ACHN (cell line): ENCODE measurements around the gene IRF4.

Source experiments
- DNase-seq: peaks from one replicate; pipeline ENCODE4 v3.0.0-alpha.2; 2015
- in situ Hi-C: cut with HindIII; loops from 2 replicates; pipeline ENCODE4 v1.10.0; 2017; ENCODE audit warnings: low sequenced_read_pairs, low pct_ligation_motif_present, low pct_unique_long_range_greater_than_20kb

The IRF4 gene

GRCh38 chr6:428047-428603 is 36.6 kb downstream of the IRF4 start:
- DNase-seq: no peak
- in situ Hi-C loops: no loop called here

DNA sequence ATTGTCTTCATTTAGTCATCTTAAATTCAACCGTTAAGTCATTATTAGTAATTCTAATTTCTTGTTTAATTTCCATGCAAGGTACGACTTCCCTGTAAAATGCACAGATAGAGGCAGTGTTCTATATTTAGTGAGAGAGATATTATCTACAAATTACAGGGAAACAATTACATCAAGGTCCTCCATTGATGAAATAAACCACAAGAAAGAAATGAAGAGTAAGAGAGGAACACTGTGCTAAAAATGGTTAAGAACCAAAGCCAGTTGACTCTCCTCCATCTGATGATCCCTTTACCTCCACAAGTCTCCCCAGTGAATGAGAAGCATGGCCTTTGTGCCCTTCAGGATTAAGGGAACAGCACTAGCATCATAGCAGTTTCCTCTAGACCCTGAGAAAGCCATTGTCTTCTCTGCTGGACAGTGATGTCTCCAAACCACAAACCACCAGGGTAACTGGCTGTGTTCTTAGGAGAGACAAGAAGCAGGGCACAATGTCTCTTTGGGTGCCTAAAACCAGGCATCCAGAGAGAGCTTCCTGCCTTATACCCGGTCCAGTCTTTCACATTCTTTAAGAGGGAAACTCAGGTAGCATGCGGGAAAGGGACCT is 38.1 kb downstream of the IRF4 start:
- DNase-seq: no peak
- in situ Hi-C loops: no loop called here

- no peak for DNase-seq
- in situ Hi-C loops: no loop called here
These were observed 40.0 kb downstream of the IRF4 start for GRCh38 chr6:431504-431903.

GRCh38 chr6:431986-432385 is 40.4 kb downstream of the IRF4 start:
- DNase-seq: no peak
- in situ Hi-C loops: no loop called here

DNA sequence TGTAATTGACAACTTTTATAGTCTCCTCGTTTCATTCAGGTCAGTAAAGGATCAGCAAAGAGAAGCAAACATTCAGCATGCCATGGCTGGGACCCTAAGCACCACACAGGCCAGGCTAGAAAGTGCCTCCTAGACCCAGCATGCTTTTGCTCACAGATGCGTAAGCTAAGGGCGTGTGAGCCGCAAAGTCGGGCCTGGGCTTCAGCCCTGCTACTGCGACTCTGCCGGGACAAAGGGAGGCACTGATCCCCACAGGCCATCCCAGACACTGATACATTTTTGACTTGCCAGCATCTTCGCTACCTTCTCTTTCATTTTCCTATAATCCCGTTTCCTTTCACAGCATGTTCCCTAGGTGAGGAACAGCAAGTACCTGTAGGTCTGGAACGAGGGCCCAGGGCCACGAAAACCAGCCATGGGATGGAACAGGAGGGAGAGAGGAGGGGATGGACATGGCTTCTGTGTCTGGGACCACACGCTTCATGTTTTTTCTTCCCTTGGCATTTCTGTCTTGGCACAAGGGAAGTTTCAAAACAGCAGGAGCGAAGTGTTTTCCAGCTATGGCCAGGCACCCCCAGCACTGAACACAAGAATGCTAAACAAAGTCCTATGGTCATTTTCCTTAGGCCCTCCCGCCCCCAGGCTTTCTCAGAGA is 42.6 kb downstream of the IRF4 start:
- in situ Hi-C loops: no loop called here

DNA sequence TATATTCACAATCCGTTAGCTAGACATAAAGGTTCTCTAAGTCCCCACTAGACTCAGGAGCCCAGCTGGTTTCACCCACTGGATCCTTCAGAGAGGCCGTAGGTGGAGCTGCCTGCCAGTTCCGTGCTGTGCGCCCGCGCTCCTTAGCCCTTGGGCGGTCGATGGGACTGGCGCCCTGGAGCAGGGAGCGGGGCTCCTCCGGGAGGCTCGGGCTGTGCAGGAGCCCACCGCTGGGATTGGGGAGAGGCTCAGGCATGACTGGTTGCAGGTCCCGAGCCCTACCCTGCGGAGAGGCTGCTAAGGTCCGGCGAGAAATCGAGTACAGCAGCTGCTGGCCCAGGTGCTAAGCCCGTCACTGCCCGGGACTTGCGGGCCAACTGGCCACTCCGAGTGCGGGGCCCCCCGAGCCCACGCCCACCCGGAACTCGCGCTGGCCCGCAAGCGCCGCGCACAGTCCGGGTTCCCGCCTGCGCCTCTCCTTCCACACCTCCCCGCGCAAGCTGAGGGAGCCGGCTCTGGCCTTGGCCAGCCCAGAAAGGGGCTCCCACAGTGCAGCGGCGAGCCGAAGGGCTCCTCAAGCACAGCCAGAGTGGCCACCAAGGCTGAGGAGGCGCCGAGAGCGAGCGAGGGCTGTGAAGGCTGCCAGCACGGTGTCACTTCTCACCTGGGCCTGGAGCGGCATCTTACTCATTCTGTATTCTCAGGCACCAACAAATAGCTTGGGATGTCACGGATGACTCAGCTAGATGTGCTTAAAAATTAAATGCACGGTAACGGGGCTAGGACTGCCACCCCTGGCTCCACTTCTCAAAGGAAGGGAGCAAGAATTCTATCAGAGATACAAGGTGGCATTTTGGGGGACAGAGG is 44.1 kb downstream of the IRF4 start:
- DNase-seq: no peak
- in situ Hi-C loops: no loop called here

More for the DNA sequence above, 42.6 kb downstream of the IRF4 start:
- DNase-seq: no peak

GRCh38 chr6:436308-437036 is 44.9 kb downstream of the IRF4 start:
- no peak for DNase-seq
- in situ Hi-C loops: no loop called here

- in situ Hi-C loops: no loop called here
- DNase-seq: no peak
These were observed 45.5 kb downstream of the IRF4 start for GRCh38 chr6:437037-437392.

DNA sequence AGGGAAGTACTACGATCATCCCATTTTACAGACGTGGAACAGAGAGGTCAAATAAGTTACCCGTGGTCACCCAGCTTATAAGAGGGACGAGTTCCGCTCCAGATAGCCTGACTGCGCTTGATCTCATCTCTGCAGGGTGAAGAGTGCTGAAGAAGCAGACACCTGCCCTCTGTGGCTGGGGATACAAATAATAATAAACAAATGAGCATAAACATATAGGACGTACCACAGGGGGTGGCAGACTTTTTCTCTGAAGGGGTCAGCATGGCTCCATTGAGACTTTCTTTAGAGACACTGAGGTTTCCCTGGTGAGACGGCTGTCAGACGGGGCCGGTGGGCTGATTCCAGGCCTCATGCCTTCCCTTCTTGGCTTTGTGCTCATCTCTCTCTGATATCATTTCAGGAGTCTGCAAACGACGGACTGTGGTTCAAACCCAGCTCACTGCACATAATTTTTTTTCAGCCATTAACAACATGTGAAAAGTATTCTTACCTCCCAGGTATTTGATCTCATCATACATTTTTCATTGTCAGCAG is 47.1 kb downstream of the IRF4 start:
- in situ Hi-C loops: no loop called here
- no peak for DNase-seq

- no peak for DNase-seq
- in situ Hi-C loops: no loop called here
These were observed 48.2 kb downstream of the IRF4 start for GRCh38 chr6:439641-440167.

DNA sequence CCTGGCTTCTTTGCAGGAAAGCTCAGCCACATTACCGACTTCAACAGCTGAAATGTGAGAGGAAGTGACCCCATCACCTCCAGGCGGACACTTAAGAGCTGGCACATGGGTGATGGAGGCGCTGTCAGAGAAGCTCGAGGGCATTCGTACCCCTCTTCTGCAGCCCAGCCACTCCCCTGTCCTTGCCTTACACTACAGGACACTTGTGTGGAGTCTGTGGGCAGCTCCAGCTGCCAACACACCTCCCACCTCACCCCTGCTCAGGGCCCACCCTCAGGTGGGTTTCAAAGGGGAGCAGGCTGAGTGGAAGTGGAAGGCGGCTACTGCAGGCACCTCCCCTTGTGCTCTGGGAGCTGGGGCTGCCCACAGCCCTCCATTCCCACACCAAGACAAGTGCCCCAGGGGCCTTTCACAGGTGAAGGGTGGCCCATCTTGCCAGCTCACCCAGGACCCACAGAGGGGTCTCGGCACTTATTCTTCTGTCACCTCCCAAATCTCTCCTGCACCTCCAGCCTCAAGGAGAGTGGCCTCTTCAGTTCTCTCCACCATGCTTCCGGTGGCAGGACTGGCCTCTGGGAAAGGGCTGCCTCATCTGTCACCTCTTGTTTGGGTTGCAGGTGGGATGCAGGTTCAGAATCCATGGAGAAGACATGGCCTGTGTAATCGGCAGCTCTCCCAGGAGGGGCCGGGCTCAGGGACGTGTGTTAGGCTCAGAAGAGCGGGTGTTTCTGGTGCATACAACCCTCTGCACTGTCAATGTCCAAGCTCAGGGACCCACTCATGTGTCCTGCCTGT is 49.8 kb downstream of the IRF4 start:
- no peak for DNase-seq
- in situ Hi-C loops: no loop called here

DNA sequence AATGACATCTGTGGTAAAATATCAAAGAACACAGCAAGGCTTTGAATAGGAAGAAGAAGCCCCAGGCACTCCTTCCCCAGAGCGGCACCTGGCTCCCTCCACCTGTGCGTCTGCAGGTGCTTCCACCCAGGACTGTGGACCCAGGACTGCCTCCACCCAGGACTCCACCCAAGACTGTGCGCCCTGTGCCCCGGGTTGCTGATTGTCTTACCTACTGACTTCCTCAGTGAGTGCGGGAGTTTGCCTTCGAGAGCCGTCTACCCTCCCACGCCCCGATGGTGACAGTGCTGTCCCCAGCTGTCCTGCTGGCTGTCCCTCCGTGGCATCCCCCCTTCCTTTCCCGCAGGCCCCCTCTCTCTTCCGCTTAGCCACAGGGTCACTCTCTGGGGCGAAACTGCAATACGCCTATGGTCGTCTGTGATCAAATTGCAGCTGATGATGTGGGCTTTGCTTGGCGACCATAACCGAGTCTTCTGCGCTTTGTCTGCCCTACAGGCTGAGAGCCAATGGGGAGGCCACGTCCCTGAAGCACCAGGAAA is 52.1 kb downstream of the IRF4 start:
- in situ Hi-C loops: no loop called here
- DNase-seq: no peak

GRCh38 chr6:444653-445275 is 53.2 kb downstream of the IRF4 start:
- DNase-seq: no peak
- in situ Hi-C loops: no loop called here

- DNase-seq: no peak
- in situ Hi-C loops: no loop called here
These were observed 54.2 kb downstream of the IRF4 start for GRCh38 chr6:445571-446417.

- no peak for DNase-seq
- in situ Hi-C loops: no loop called here
These were observed 55.1 kb downstream of the IRF4 start for GRCh38 chr6:446418-447366.
